Fibroblast of skin of left quadriceps (primary cell): ENCODE results near the gene MRPL53.
"Not testable (repeated sequence)": the region's sequence is repeated elsewhere in the genome, so short reads cannot be mapped to it uniquely, and the experiment has no call there.

Source experiments
- DNase-seq, 2 experiments: peaks; one replicate each; pipeline ENCODE4 v3.0.0-alpha.2; 2013; ENCODE audit warnings: low read depth in 2 of 2

MRPL53 gene

DNA sequence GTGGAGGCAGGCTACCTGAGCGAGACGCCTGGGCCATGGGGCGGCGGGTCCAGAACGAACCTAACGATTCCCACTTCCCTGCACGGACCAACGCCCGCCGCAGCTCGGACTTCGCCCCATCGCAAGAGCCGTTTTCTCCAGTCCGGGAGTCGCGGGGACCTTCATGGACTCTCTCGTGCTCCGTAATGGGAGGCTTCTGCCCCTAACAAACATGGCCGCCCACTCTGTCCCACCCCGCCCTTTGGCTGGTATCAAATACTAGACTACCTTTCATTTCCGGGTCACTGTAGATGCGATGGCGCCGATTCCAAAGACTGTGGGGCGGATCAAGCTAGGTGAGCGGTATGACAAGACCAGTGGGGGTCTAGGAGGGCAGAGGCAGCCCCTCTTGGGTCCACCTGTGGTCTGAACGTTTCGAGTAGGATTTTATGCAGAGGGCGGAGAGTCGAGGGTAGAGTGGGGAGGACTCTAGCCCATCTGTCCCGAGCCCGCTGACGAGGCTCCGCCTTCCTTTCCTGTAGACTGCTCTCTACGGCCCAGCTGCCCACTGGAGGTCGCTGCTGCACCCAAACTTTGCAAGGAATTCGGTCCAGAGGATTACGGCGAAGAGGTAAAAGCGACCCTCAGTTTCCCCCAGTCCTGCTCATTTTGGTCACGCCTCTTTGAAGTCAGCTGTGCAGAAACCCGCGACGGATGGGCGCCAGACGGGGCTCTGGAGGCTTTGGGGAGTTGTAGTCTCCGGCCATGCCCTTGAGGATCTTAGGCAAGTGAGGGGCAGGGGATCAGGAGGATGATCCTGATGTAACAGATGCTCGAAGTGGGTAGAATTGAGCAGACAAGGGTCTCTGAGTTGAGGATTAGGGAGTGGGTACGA lies 10.6 kb upstream of the MRPL53 start, which contains the start of the genes CCDC142 and TTC31:
CCDC142 (minus strand) TSS at position 198 of the 874 bp plus-strand sequence; CDS start at position 37, 161 bp downstream.
TTC31 (plus strand) TSS at position 281 of the 874 bp plus-strand sequence; CDS start at position 296, 15 bp downstream.
- peak; percentile 88 to 90 for DNase-seq

- no peak for DNase-seq
These were observed 9.7 kb upstream of the MRPL53 start for GRCh38 chr2:74481961-74482800.

GRCh38 chr2:74481431-74481830 lies 9.0 kb upstream of the MRPL53 start:
- DNase-seq, result no peak

- DNase-seq, result no peak
These were observed 2.4 kb upstream of the MRPL53 start for GRCh38 chr2:74474899-74475298.

DNA sequence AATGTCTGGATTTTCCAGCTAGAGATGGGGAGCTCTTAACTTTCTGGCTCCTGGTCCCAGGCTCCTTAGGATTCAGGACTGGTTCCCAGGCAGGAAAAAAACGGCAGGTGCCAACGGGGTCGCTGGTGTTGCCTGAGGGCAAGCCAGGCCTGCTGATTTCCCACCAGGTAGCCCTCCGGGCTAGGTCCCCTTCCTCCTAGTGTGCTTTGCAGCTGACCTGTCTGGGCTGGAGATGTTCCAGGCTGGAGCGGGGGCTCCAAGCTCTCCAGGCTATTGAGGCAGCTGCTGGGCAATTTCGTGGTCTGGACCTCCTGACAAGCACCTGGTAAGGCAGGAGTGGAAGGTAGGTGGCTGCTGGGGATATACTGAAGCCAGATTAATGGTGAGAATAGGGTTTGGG lies 2.0 kb upstream of the MRPL53 start:
- no peak for DNase-seq

GRCh38 chr2:74472945-74473258 lies 422 bp upstream of the MRPL53 start:
- no peak for DNase-seq

- no peak for DNase-seq
These were observed 981 bp downstream of the MRPL53 start for GRCh38 chr2:74471332-74472065.

GRCh38 chr2:74470742-74471141 lies 1.7 kb downstream of the MRPL53 start:
- not testable (repeated sequence) for DNase-seq

DNA sequence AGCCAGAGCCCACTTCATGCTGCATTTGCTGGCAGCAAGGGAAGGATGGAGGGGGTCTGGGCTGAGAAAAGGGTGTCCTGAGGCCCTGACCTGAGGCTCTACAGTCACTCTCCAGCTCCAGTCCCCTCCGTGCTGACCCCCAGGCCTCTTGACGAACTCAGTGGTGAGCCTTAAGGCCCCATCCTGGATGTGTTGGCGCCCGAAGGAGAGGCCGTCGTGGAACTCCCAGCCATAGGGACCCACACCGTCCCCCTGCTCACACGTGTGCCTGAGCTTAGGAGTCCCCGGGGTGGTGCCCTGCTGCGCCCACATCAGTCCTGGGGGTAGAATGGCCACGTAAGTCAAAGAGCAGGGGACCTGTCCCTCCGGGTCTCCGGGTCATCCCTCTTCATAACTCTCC lies 8.1 kb downstream of the MRPL53 start:
- DNase-seq, result no peak

DNA sequence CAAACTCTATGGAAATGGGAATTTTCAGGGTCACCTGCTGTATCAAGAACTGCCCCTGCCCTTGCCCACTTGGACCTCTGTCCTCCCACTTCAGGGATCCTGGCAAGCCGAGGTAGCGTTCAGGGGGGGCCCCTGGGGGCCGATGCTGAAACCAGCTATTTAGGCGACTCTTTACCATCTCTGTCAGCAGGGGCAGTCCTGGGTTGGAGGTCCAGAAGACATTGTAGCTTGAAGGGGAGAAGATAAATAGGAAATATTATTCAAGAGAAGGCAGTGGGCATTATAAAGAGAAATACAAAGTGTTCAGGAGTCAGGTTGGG lies 9.7 kb downstream of the MRPL53 start:
- no peak for DNase-seq

DNA sequence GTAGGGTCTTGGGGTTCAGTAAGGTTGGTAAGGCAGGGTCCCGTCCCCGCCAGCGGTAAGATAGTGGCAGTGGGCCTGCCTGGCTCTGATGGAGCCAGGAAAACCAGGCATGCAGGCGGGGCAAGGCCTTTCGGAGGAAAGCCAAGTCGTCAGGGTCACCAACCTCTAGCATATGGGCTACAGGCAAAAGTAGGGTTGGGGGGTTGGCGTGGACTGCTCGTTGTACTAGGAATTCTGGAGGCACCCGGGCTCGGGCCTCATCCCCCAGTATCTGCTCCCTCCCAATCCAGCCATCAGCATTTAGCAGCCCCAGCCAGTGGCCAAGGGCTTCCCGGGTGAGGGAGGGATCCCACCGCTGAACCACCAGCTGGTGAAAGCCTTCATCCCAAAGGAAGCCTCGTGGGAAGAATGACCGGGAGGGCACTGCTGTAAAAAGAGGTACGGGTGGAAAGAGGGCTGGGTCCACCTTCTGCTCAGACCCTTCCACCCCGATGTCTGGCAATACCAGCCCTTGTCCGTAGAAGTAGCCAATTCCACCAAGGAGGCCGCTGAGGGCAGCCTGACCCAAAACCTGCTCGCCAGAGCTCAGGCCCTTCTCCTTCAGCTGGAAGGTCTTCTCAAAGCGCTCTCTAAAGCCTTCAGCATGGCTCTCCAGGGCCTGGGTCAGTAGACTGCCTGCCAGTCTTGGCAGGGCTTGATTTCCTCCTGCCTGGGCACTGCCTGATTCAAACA lies 10.3 kb downstream of the MRPL53 start:
- DNase-seq, result no peak

DNA sequence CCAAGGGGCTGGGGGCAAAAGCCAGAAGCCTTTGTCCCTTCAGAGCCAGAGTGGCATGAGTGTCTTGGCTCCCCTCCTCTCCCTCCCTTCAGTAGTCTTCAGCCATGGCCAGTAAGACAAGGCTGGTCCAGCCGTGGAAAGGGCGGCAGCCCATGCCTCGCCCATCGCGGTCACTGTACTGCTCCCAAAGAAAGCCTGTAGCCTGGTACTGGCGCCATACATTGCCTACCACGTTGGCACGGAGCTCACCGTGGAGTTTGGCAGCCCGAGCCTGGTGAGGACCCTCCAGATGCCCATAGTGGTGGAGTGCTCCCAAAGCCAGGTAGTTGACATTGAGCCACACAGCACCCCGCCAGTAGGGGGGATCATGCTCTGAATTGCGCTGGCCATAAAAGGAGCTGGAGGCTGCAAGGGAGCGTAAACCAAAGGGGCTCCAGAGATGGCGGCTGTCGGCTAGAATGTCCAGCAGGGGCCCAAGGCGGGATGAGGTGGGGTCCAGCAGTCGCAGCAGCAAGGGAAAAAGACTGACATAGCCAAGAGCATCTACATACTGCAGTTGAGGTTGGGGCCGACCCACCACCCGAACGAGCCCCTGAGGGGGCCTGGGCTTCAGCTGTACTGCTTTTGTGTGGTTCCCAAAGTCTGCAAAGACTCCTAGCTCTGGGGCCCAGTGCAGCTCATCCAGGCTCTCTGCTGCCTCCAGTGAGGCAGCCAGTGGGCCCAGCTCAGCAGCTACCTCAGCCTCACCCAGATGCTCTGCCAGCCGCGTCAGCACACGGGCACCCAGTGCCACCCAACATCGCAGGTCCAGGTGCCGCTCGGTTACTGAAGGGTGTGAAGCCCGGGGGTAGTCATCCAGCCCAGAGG lies 11.1 kb downstream of the MRPL53 start:
- DNase-seq, result no peak

- not testable (repeated sequence) for DNase-seq
These were observed 12.3 kb downstream of the MRPL53 start for GRCh38 chr2:74460187-74460586.

DNA sequence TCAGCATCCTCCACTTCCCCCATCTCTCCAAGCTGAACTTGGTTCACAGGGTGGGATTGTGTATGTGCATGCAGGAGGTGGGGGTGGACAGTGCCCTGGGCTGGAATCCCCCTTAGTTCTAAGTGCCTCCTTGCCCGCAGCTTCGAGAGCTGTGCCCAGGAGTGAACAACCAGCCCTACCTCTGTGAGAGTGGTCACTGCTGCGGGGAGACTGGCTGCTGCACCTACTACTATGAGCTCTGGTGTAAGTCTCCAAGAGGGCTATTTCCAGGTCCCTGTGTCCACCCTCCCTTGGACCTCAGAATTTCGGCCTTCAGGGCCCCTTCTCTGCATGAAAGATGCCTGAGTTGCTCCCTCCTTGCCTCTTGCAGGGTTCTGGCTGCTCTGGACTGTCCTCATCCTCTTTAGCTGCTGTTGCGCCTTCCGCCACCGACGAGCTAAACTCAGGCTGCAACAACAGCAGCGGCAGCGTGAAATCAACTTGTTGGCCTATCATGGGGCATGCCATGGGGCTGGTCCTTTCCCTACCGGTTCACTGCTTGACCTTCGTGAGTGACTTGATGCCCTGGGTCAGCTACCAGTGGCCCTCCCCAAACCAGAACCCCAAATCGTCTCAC lies 12.9 kb downstream of the MRPL53 start:
- not testable (repeated sequence) for DNase-seq

DNA sequence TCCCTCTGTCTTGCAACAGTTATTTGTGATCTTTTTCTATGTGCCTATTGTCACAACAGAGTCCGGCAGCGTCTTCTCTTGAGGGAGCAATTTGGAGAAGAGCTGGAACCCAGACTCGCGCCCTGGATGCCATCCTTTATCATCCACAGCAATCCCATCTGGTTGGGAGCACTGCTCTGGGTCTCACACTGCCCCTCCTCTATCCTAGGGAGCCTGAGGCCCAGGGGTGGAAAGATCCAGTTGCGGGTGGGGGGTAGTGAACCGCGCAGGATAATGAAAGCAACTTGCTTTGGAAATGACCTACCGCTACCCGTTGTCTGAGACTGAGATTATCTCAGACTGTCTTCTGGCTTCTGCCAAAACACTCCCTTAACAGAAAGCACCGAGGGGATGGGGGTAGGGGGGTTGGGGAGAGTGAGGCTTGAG lies 13.5 kb downstream of the MRPL53 start:
- DNase-seq, result no peak

GRCh38 chr2:74458132-74458937 lies 14.1 kb downstream of the MRPL53 start, which contains the start of gene WBP1:
TSS of gene WBP1 (plus strand) at chr2:74458438. CDS start at chr2:74458603, 165 bp downstream.
- DNase-seq, result peak; percentile 100

GRCh38 chr2:74457549-74458131 lies 14.8 kb downstream of the MRPL53 start:
- no peak for DNase-seq

DNA sequence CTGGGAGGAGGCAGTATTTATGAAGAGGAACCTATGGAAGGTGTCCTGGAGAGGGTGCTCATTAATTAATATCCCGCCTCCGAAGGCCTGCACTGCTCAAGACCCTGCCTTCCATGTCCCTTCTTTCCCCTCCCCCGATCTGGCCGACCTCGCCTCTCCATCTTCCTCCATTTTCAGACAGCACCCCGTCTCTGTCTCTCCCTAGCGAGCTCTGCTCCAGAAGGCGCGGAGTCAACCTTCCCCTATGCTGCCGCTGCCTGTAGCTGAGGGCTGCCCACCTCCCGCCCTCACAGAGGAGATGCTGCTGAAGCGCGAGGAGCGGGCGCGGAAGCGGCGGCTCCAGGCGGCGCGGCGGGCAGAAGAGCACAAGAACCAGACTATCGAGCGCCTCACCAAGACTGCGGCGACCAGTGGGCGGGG lies 15.3 kb downstream of the MRPL53 start:
- DNase-seq, result no peak
